Measurements from ENCODE around the gene TMEM164.

Gene TMEM164

DNA sequence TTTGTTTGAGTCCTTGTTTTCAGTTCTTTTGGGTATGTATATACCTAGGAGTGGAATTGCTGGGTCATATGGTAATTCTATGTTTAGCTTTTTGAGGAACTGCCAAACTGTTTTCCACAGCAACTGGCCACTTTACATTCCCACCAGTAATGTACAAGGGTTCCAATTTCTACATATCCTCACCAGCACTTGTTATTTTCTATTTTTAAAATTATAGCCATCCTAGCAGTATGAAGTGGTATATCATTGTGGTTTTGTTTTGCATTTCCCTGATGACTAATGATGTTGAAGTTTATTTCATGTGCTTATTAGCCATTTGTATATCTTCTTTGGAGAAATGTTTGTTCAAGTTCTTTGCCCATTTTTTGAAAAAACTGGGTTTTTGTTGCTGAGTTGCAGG lies 39.6 kb downstream of the TMEM164 start:
- DNase-seq: no peak

DNA sequence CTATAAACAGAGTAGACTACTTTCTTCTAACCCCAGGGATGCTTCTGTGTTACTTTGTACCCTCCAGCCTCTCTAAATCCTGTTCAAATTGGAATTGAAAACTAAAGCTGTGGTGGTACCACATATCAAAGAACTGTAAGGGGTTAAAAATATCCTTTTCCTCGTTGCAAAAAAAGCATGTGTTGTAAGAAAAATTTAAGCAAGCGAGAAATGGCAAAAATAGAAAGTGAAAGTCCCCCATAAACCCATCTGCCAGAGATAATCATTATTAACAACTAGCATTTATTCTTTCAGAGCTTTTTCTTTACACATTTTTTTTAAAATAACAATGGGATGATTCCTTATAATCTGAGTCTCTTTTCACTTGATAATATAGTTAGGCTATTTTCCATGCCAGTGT lies 40.6 kb downstream of the TMEM164 start:
- DNase-seq: no peak

DNA sequence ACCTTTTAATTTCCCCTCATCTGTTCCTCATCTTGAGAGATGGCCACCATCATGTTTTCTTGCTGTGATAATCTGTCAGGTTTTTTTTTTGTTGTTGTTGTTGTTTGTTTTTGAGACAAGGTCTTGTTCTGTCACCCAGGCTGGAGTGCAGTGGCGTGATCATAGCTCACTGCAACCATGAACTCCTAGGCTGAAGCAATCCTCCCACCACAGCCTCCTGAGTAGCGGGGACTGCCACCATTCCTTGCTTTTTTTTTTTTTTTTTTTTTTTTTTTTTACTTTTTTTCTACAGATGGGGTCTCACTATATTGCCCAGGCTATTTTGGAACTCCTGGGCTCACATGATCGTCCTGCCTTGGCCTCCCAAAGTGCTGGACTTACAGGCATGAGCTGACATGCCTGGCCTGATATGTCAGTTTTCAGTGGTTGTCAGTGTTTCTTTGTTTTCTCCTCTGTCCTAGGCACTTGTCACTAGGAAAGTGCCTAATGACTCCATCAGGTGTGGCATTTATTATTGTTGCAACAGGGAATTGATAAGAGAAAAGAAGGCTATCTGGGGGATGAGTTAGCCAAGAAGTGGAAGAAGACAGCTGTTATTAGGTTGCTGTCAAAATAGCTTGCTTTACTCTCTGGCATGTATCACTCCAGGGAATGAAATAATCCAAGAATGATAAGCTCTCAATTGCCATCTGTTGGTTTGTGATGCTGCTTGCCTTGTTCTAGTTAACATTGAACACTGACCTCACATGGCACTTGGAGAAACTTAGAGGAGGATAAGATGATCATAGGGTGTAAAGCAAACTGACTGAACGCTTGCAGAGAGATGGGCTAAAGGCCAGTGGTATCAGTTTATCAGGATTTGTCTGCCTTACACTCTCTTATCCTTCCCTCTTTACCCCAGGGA lies 41.7 kb downstream of the TMEM164 start:
- DNase-seq: no peak

DNA sequence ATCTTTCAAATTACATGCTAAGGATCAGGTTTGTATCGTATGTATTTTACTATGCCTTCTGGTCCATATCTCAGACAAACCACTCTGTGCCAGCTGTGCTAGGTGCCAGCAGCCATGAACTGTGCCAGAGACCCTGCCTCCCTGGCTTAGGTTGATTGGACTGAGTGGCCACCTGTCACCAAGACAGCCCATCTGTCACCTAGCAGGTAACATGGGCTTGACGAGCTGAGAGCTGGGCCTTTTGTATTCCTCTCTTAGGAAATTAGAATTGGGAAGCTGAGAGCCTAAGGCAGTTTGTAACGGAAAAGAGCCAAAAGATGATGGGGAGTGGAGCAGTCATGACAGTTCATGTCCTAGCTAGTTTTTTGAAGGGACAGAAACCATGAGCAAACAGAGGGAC lies 42.5 kb downstream of the TMEM164 start:
- no peak for DNase-seq

DNA sequence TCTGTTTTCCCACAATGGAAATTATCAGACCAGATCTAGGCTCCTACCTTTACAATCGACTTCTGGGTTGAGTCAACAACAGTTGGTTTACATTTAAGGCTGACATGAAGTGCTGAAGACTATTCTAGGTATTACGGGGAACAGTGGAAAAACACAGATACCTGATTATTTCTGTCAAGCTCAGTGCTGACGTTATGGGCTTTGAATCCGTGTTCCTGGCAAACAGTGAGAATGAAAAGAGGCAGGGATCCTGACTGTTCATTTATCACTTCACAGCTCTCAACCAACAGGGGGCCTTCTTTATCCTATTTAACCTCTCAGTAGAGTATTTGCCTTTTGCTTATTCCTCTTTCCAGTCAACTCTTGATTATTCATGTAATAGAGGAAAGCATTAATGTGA lies 43.1 kb downstream of the TMEM164 start:
- no peak for DNase-seq

DNA sequence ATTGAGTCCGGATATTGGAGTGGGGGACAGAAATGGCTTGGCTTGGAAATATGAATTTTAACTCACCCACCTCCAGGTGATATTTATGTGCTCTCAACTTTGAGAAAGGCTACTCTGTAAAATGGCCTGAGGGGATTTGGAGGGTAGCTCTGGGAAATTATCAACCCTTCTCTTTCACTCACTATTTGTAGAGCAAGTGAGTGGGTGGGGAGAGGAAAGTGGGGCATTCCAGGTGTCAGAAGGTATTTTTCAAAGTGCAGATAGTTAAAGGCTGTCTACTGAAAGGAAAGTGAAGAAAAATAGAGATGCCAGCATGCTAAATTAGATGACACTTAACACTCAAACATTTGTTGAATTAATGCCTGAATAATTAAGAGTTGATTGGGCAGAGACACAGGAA lies 44.1 kb downstream of the TMEM164 start:
- no peak for DNase-seq

DNA sequence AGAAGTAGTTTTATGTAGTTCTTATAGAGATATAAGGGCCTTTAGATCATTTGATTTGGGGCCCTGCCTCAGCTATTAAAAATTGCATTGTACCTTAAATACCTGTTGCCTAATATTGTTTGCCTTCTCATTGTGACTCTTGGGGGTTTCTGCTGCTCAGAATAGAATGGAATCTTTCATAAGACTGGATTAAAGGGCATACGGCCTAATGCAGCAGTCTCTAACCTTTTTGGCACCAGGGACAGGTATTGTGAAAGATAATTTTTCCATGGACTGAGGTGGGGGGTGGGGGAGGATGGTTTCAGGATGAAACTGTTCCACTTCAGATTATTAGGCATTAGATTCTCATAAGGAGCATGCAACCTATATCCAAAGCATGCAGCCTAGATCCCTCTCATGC lies 46.2 kb downstream of the TMEM164 start:
- DNase-seq: no peak

DNA sequence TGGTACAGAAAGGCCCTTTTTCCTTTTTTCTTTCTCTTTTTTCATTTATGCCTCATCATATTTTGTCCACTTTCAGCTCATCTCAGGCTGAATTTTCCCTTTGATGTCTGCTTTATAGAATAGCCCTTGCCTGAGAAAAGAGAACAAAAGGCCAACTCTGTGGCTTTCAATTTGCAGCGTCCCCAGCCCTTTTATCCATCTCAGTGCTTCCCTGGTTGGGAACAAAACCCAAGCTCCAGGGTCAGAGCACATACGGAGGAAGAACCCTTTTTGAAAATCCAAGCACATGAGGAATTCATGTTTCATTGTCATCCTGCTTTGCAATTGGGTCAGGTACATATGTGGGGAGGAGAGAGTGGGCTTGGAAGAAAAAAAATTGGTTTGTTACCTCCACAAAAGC lies 47.5 kb downstream of the TMEM164 start:
- no peak for DNase-seq

DNA sequence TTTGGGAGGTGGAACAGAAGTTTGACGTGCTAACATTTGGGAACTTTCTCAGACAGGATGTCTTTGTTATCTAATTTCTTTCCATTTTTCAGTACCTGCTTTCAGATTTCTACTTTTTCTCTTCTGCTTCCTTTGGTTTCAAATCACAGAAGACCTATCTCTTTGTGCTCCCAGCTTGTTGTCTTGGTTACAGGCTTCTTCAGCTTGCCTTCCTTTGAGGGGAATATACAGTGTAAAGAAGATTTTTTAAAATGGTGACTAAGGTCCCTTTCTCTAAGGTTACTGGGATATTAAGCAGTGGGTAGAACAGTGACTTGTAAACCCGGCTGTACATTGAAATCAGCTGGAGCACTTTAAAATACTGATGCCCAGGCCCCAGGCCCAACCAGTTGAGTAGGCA lies 48.0 kb downstream of the TMEM164 start:
- no peak for DNase-seq

DNA sequence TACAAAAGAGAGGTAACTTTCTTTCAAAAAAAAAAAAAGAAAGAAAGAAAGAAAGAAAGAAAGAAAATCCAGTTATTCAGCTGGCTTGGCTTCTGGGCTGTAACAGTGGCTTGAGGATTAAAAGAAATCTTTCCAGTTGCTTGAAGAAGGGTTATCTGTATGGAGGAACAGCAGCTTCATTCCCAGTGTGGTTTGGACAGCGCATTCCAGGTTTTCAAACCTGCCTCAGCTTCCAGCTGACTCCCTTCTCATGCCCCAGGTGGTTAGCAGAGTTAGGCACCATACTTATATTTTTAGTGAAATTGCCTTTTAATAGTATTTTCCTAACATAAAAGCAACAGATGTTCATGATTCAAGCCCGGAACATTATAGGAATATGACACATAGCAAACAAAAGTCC lies 48.6 kb downstream of the TMEM164 start:
- DNase-seq: no peak

DNA sequence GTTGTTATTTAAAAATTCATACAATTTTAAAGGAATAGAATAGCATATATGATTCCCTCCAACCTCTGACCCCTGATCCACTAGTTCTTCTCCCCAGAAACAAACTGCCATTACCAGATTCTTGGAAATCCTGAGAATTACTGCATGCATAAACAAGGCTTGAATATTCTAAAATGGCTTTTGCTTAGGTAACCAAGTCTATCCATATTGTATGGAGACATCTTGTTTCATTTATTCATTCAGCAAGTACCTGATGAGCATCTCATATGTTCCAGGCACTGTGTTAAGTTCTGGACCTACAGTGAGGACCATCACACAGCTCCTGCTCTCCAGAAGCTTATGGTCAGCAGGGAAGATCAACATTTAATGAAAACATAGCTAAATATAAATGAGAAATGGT lies 49.4 kb downstream of the TMEM164 start:
- no peak for DNase-seq

DNA sequence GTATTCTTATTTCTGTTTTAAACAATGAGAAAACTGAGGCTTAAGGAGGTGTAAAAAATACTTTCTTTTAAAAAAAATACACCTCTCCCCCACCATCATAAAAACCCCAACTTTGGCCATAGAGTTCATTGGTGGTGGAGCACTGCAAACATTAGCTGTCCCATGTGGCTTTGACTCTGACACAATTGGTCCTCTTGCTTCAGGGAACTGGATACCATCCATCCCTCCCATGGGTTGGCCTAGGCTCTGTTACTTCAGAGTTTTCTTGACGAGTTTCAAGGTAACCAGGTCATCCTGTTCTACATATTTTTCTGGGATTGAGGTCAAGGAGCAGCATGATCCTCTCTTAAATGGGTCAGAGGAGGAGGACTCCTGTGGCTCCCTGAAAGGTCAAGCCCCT lies 50.5 kb downstream of the TMEM164 start:
- DNase-seq: no peak

DNA sequence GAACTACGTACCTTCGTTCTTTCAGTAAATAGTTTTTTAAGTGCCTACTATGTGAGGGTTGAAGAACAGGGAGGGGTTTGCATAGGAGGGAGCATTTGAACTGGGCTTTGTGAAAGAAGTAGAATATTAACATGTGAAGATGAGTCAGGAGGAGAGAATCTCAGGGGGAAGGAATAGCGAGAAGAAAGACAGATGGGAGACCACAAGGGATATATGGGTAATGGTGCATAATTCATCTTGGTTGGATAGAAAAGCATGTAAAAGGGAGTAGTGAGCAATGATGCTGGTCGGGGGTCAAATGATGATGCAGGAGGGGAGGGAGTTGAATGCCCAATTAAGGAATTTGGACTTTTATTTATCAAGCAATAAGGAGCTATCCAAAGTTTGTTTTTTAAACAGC lies 52.7 kb downstream of the TMEM164 start:
- DNase-seq: no peak

DNA sequence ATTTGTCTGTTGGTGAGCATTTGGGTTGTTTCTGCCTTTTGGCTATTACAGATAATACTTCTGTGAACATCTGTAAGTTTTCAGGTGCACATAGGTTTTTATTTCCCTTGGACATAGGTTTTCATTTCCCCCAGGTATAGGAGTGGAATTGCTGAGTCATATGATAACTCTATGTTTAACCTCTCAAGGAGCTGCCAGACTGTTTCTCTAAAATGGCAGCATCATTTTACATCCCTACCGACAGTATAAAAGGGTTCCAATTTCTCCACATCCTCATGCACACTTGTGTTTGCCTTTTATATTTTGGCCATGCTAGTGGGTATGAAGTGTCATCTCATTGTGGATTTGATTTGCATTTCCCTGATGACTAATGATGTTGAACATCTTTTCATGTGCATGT lies 53.5 kb downstream of the TMEM164 start:
- no peak for DNase-seq

DNA sequence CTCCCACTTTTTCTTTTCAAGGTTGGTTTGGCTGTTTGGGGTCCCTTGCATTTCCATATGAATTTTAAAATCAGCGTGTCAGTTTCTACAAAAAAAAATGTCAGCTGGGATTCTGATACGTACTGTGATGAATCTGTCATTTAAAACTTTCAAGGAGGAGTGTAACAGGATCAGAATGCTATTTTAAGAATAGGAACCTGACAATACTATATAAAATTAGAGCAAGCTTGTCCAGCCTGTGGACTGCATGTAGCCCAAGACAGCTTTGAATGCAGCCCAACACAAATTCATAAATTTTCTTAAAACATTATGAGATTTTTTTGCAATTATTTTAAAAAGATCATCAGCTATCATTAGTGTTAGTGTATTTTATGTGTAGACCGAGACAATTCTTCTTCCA lies 56.5 kb downstream of the TMEM164 start:
- DNase-seq: no peak

DNA sequence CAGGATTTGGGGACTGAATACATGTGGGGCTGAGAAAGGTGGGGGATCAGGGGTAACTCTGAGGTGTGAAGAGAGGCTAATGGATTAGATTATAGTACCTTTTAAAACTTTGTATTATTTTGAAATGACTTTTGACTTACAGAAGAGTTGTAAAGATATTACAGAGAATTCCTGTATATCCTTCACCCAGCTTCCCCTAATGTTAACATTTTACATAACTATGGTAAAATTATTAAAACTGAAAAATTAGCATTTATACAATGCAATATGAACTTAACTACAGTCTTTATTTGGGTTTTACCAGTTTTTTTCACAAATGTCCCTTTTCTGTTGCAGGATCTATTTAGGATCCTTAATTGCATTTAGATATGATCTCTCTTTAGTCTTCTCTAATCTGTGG lies 57.4 kb downstream of the TMEM164 start:
- DNase-seq: no peak

DNA sequence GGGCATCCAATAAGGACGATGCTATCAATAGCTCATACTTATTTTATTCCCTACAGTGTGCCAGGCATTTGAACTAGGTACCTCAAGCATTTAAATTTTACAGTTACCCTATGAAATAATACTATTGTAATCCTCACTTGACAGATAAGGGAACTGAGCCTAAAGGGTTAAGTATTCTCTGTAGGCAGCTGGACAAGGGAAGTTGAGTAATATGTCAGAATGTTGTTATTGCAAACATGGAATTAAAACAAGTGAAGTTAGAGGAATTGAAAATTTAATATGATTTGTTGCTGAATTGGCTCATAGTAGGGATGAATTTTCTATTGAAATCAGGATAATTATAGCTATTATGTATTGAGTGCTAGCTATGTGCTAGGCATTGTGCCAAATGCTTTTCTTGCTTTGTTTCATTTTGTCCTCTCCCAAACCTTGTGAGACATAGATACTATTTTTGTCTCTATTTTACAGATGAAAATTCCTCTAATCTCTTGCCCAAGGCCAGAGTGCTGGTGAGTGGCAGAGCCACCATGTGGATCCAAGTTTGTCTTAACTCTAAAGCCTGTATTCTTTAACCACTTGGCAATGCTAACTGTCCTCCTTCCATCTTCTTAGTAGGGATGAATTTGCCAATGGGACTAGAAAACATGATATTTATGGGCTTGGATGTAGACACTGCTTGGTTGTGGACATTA lies 58.1 kb downstream of the TMEM164 start:
- no peak for DNase-seq

DNA sequence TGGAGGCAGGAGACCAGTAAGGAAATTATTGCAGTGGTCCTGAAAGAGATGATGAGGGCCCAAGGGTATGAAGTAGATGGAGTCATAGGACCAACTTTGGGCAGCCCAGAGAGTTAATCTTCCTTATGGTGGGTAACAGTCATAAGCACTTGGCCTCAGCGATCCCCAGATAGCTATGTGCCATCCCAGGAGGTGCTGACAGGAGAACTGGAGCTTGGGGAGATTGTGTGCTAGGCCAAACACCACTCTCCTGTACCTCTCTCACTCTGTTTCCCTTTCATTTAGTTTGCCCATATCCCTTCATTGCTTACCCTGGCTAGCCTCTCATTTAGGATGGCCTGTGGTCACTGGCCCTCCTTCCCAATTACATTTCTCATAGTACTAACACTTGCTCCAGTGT lies 60.0 kb downstream of the TMEM164 start:
- no peak for DNase-seq

DNA sequence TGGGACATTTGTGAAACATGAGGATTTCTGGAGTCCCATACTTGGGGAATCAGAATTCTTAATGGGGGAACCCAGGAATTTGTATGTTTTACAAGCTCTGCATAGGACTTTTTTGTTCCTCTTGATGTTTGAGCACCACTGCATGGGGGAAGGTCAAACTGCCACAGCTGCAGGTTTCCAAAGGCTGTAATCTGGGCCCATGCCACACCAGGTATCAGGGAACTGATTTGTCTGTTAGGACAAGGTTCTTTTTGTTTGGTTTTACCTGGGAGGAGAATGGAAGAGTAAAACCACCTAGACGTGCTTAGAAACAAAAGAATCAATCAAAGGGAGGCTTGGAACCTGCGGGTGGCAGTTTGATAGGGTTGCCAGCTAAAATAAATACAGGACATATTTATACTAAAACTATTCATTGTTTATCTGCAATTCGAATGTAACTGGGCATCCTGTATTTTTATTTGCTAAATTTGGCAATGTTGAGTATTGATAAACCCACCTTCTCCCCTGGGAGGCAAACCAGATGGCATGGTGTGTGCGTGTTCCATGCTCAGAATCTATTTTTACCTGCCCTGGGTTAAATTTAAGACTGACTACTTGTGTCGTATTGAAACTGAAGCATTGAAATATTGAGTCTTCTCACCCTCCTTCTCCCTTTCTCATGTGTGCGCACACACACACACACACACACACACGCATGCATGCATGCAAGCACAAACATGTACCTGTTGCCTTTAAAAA lies 63.7 kb downstream of the TMEM164 start:
- no peak for DNase-seq

DNA sequence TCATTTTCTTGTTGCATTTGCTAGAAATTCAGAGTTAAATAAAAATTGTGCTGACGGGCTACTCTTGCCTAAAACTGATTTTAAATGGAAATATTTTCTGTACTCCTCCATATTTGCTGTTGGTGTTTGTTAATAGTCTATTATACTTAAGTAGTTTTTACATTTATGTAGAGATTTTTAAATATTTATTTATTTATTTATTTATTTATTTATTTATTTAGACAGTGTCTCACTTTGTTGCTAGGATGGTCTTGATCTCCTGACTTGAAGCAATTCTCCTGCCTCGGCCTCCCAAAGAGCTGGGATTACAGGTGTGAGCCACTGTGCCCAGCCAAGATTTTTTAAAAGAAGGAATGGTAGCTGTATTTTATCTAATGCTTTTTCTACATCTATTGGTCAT lies 68.1 kb downstream of the TMEM164 start:
- no peak for DNase-seq

DNA sequence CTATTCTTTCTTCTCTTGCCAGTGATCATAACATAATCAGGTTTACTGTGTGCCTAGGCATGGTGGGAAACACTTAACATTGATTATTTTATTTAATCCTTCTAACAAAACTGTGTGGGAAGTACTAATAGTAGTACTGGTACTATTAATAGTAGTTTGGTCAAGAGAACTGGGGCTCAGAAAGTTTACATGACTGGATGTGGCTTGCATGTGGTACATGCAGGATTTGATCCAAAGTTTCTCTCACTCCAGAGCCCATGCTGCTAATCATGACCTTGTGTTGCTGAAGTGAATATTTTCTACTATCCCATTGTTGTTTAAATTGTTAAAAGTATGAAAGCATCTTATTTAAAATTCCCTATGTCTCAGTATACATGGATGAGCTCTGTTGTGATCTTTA lies 78.4 kb downstream of the TMEM164 start:
- DNase-seq: no peak

DNA sequence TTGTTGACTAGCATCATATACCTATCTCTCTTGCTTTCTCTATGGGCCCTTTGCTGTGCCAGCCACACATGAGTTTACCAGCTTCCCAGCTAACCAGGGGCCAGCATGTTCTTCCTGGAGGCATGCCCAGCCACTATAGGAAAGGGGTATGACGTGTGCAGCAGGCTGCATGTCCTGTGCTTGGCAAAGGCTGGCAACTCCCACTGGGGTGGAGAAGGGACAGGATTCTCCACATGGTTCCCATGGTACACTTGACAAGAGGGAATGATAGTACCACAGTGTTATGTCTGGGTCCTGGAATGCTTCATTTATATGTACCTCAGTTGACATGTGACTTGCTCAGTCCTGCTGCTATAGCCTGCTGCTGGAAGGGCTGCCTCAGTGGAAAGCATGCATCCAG lies 78.8 kb downstream of the TMEM164 start:
- no peak for DNase-seq

DNA sequence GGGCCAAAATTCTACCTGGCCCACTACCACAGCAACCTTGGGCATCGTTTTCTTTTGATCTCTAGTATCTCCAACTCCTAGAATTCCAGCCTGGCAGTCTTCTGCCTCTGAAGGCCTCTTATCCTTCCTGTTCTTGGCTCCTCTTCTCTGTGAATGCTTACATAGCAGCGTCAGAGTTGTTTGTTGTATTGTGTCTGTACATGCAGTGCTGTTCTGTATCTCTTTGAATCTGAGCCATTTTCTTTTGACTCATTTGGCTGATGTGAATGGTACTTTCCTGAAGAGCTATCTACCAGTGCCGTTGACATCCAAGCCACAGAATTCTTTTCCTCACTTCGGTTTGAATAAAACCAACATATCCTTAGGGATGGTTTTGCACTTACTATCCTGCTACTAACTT lies 79.2 kb downstream of the TMEM164 start:
- DNase-seq: no peak

Measured in activated naive CD4-positive, alpha-beta T cell treated with Interleukin-2 at 50 U/mL for 16 hours (primary cell).